ENCODE results near the gene B3GAT1.

GRCh38 chr11:134433251-134433650 lies 21.2 kb upstream of the B3GAT1 start:
- no peak for TF ChIP-seq CTCF (IDR thresholded peaks at IDR 0.05)
- no peak for TF ChIP-seq POLR2A (IDR thresholded peaks at IDR 0.05)
